LNCaP clone FGC (cell line): Measurements from ENCODE around the gene YY1.
"Not testable (repeated sequence)": the region's sequence is repeated elsewhere in the genome, so short reads cannot be mapped to it uniquely, and the experiment has no call there.

ENCODE experiments used
- DNase-seq: peaks from one replicate; pipeline ENCODE4 v3.0.0-alpha.2; 2011; ENCODE audit warnings: low read depth
- H3K4me3 ChIP-seq: 2 replicates; pipeline ENCODE4 v1.5.1; 2011; ENCODE audit warnings: mild to moderate bottlenecking, low read depth, low read length, control low read depth
- CTCF ChIP-seq: IDR thresholded peaks from 2 replicates; pipeline ENCODE4 v1.5.1; 2012; ENCODE audit warnings: mild to moderate bottlenecking; ENCODE audit not compliant: control insufficient read depth, insufficient read depth; ENCODE audit errors: extremely low read depth

YY1 gene

GRCh38 chr14:100199240-100199860, 39.6 kb upstream of the YY1 start:
- no peak overlapping the region for H3K4me3 ChIP-seq
- no peak for DNase-seq
- TF ChIP-seq CTCF = no peak

GRCh38 chr14:100200311-100200710, 38.6 kb upstream of the YY1 start:
- no peak for DNase-seq
- H3K4me3 ChIP-seq = no peak overlapping the region
- TF ChIP-seq CTCF = no peak

GRCh38 chr14:100201701-100202100, 37.2 kb upstream of the YY1 start:
- DNase-seq = no peak
- H3K4me3 ChIP-seq = no peak overlapping the region

GRCh38 chr14:100202712-100203111, 36.2 kb upstream of the YY1 start:
- no peak for TF ChIP-seq CTCF
- H3K4me3 ChIP-seq = no peak overlapping the region
- no peak for DNase-seq

More at GRCh38 chr14:100201701-100202100, 37.2 kb upstream of the YY1 start:
- TF ChIP-seq CTCF = no peak

- no peak overlapping the region for H3K4me3 ChIP-seq
- DNase-seq = no peak
- TF ChIP-seq CTCF = no peak
Measured at GRCh38 chr14:100203146-100203545, 35.8 kb upstream of the YY1 start.

GRCh38 chr14:100203962-100204834, 34.7 kb upstream of the YY1 start:
- H3K4me3 ChIP-seq = no peak overlapping the region
- DNase-seq = peak; percentile 21
- TF ChIP-seq CTCF = no peak

GRCh38 chr14:100204835-100205167, 34.1 kb upstream of the YY1 start:
- not testable (repeated sequence) for H3K4me3 ChIP-seq, DNase-seq

GRCh38 chr14:100207588-100207987, 31.4 kb upstream of the YY1 start:
- not testable (repeated sequence) for DNase-seq, H3K4me3 ChIP-seq

- not testable (repeated sequence) for DNase-seq, H3K4me3 ChIP-seq
Measured at GRCh38 chr14:100208136-100208535, 30.8 kb upstream of the YY1 start.
